HG03097 (cell line): ENCODE results near the gene THEM5.

ENCODE experiments used
- ATAC-seq: cut with Tn5 transposase; IDR thresholded peaks from one replicate; pipeline ENCODE4 v1.9.1; 2021; ENCODE audit not compliant: unreplicated experiment, low FRiP score

Gene THEM5

GRCh38 chr1:151841141-151841540 lies 12.4 kb downstream of the THEM5 start:
- ATAC-seq = no peak

GRCh38 chr1:151840421-151840820 lies 13.1 kb downstream of the THEM5 start:
- no peak for ATAC-seq

- no peak for ATAC-seq
These were observed 13.8 kb downstream of the THEM5 start, which contains the start of gene C2CD4D for GRCh38 chr1:151839457-151840403. TSS of gene C2CD4D (minus strand) at chr1:151839820. CDS start at chr1:151838989, 831 bp downstream.

- no peak for ATAC-seq
These were observed 14.5 kb downstream of the THEM5 start for GRCh38 chr1:151839082-151839412.

GRCh38 chr1:151838222-151839081 lies 15.1 kb downstream of the THEM5 start:
- no peak for ATAC-seq

GRCh38 chr1:151837884-151838221 lies 15.7 kb downstream of the THEM5 start:
- ATAC-seq = no peak

- no peak for ATAC-seq
These were observed 16.3 kb downstream of the THEM5 start for GRCh38 chr1:151837197-151837596.

GRCh38 chr1:151835596-151835995 lies 17.9 kb downstream of the THEM5 start:
- ATAC-seq = no peak

GRCh38 chr1:151834239-151834638 lies 19.3 kb downstream of the THEM5 start:
- no peak for ATAC-seq

GRCh38 chr1:151833172-151833900 lies 20.2 kb downstream of the THEM5 start:
- no peak for ATAC-seq

- no peak for ATAC-seq
These were observed 21.1 kb downstream of the THEM5 start for GRCh38 chr1:151832318-151832980.

GRCh38 chr1:151831605-151832004 lies 21.9 kb downstream of the THEM5 start, which contains the start of gene RORC:
TSS of gene RORC (minus strand) at chr1:151831802. CDS start at chr1:151831764, 38 bp downstream.
- ATAC-seq = no peak

GRCh38 chr1:151831256-151831591 lies 22.3 kb downstream of the THEM5 start:
- ATAC-seq = no peak

- ATAC-seq = no peak
These were observed 23.5 kb downstream of the THEM5 start for GRCh38 chr1:151830055-151830454.

GRCh38 chr1:151829352-151830046 lies 24.0 kb downstream of the THEM5 start:
- no peak for ATAC-seq

- no peak for ATAC-seq
These were observed 24.6 kb downstream of the THEM5 start for GRCh38 chr1:151828921-151829320.

- ATAC-seq = no peak
These were observed 25.7 kb downstream of the THEM5 start for GRCh38 chr1:151827853-151828252.

GRCh38 chr1:151825751-151826660 lies 27.5 kb downstream of the THEM5 start:
- no peak for ATAC-seq

- ATAC-seq = no peak
These were observed 28.3 kb downstream of the THEM5 start for GRCh38 chr1:151825204-151825603.
